ENCODE measurements around the gene PCSK6. TPM values are rescaled to one million over a fixed set of nuclear protein-coding genes. Genes with fewer than 3 reads are reported as not detected.
A peak's percentile ranks its signal among the peaks of the same experiment; 100 is the strongest.

Gene PCSK6
- total RNA-seq, 5 donors from 2014 or later (not counting 1 experiment from before 2014, with no cell fraction given) = 0.16 to 2.2 (median 1.3) TPM

DNA sequence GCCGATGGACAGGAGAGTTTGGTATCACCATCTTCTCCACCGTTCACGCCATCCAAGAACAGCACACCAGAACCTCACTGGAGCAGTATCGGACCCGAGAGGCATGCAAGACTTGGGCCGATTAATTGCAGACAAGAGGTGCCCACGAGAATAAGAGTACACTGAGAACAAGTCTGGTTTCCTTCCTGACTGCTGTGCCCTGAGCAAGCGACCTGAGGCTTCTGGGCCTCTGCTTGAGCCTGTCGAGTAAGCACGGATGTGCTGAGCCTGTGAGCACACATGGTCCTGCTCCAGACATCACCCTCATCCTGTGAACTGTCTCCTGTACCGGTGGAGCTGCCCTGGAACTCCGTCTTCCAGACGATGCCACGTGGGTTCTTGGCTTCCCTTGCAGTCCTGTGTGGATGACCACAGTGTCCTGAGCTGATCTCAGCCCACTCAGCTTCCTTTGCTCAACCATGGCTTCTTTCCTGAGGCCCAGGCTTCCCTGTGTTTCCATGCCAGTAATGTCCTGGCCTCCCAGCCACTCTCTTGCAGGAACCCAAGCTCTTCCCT is 160.1 kb downstream of the PCSK6 start:
- Histone ChIP-seq H3K4me3 (ENCODE audit: control insufficient read depth in 1 of 2, extremely low read depth in 1 of 2, low read length in 1 of 2) (no peak overlapping the region), H3K27ac (ENCODE audit: low read length) (no peak overlapping the region), H3K27me3 (replicated peaks in 1 of 2; ENCODE audit: control insufficient read depth in 2 of 2, extremely low read depth in 1 of 2, insufficient read depth in 2 of 2, low read length in 1 of 2) (peaks cover 0 to 49% of the 10 kb centered on the region in 2 experiments), H3K36me3 (ENCODE audit: control insufficient read depth in 2 of 2, extremely low read depth in 1 of 2, insufficient read depth in 1 of 2, low read length in 1 of 2) (no peaks in the 10 kb centered on the region), H3K9me3 (no peaks in the 10 kb centered on the region), H3K4me1 (ENCODE audit: control insufficient read depth in 1 of 2, extremely low read depth in 1 of 2, insufficient read depth in 2 of 2, low read length in 2 of 2) (peaks cover 0 to 20% of the 10 kb centered on the region in 2 experiments)
- WGBS (ENCODE audit: insufficient coverage) = 72% methylated on average over 14 of the region's 14 CpGs
- peaks cover 4 to 36% of the 10 kb centered on the region in 2 donors for H3K27me3 Mint-ChIP-seq
- ATAC-seq (replicated peaks in 1 of 4) = no peak
- no peak overlapping the region for H3K27ac Mint-ChIP-seq
- ChIA-PET POLR2A (no interaction called here), CTCF (no interaction called here)
- DNase-seq = no peak
- peaks cover 0 to 7% (median 3%) of the 10 kb centered on the region in 3 donors for H3K9me3 Mint-ChIP-seq
- H3K4me1 Mint-ChIP-seq = peaks cover 13 to 18% (median 13%) of the 10 kb centered on the region in 3 donors
- H3K36me3 Mint-ChIP-seq = no peaks in the 10 kb centered on the region
- no peak overlapping the region for H3K4me3 Mint-ChIP-seq

DNA sequence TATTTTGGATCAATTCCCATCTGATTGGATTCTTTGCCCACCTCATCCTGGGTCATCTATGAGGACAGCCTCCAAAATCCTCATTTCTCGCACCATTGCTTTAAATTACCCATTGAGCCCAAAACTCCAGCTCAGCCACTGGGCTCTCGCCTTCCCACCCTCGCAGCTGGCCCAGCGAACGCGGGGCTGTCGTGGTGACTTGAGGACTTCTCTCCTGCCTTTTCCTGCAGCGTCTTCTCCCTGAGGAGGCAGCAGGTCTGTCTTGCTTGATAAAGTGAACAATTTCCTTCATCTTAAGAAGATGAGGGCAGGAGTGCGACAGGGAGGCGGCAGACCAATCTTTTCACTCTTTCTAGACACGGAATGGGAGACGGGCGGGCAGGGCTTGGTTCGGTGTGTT is 161.5 kb downstream of the PCSK6 start:
- no peak overlapping the region for H3K27ac ChIP-seq (ENCODE audit: low read length)
- ChIA-PET CTCF (no interaction called here), POLR2A (no interaction called here)
- no peak overlapping the region for H3K27ac Mint-ChIP-seq
- DNase-seq (no peak), ATAC-seq (replicated peaks in 1 of 4) (no peak)
- no peaks in the 10 kb centered on the region for H3K36me3 ChIP-seq (ENCODE audit: control insufficient read depth in 2 of 2, extremely low read depth in 1 of 2, insufficient read depth in 1 of 2, low read length in 1 of 2)
- H3K4me1 Mint-ChIP-seq = peaks cover 4 to 8% (median 4%) of the 10 kb centered on the region in 3 donors
- peaks cover 0 to 1% (median 0%) of the 10 kb centered on the region in 3 donors for H3K9me3 Mint-ChIP-seq
- H3K27me3 Mint-ChIP-seq = peaks cover 8 to 44% of the 10 kb centered on the region in 2 donors
- no peak overlapping the region for H3K4me3 Mint-ChIP-seq
- H3K36me3 Mint-ChIP-seq = no peaks in the 10 kb centered on the region
- H3K4me3 ChIP-seq (ENCODE audit: control insufficient read depth in 1 of 2, extremely low read depth in 1 of 2, low read length in 1 of 2) = no peak overlapping the region
- 80% methylated on average over 12 of the region's 14 CpGs for WGBS (ENCODE audit: insufficient coverage)
- no peaks in the 10 kb centered on the region for H3K9me3 ChIP-seq
- H3K27me3 ChIP-seq (replicated peaks in 1 of 2; ENCODE audit: control insufficient read depth in 2 of 2, extremely low read depth in 1 of 2, insufficient read depth in 2 of 2, low read length in 1 of 2) = peaks cover 0 to 56% of the 10 kb centered on the region in 2 experiments
- H3K4me1 ChIP-seq (ENCODE audit: control insufficient read depth in 1 of 2, extremely low read depth in 1 of 2, insufficient read depth in 2 of 2, low read length in 2 of 2) = peaks cover 0 to 9% of the 10 kb centered on the region in 2 experiments

DNA sequence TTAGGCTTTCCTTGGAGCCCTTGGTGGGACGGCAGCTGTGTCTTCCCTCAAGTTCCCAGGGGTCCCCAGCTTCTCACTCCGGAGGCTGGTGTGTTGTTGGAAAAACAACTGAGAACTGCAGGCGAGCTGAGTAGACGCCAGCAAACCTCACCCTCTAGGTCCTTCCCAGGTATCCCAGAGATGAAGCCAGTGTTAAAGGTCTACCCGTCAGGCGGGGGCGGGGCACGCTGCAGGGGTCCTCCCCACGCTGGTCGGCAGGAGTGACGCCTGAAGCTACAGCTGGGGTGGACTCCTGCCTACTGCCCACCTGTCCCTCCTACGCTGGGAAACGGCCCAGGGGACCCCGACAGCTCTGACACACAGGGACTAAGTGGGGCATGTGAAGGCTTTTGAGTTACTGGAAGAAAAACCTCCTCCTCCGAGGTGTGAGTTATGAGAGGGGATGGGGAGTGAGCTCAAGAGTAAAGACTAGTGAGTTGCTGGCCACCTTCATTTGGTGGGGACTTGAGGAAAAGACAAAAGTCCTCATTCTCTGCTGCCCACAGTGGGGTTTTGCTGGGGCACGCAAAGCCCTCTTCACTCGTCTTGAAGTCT is 162.3 kb downstream of the PCSK6 start:
- no peak overlapping the region for H3K4me3 ChIP-seq (ENCODE audit: control insufficient read depth in 1 of 2, extremely low read depth in 1 of 2, low read length in 1 of 2)
- CTCF ChIA-PET = interaction anchor here in 1 of 2 donors (0.5 kb wide), 1 partner anchor 27 kb away, joined by 3 read pairs; no protein-coding TSS in a partner anchor
- no peaks in the 10 kb centered on the region for H3K9me3 Mint-ChIP-seq

DNA sequence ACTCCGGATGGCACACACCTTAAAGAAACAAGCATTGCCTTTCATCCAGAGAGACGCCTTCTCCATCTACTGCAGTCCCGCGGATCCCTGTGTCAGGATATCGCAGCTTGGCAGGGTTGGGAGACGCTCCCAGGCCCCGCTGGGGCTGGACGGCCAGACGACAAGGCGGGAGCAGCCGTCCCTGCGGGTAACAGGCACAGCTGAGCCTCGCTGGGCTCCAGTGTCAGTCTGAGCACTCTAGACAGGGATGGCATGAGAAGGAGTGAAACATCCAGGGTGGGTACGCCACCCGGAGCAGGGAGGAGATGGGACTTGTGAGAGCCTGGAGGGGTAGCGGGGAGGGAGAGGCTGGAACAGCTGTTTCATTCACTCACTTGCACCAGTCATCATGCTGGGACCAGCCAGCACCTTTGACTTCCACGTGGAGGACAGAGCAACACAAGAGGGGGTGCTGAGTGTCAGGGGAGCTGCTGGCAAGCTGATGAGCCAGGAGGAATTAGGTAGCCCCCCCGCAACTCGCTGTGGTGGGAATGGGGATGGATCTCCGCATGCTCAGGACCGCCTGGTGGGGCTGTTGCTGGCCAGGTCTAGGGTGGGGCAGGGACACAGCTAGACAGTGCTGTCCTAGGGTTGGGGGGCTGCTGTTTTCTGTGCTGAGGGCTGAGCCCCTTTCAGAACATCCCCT is 162.9 kb downstream of the PCSK6 start:
- no peaks in the 10 kb centered on the region for H3K4me1 ChIP-seq (ENCODE audit: control insufficient read depth in 1 of 2, extremely low read depth in 1 of 2, insufficient read depth in 2 of 2, low read length in 2 of 2)
- H3K9me3 Mint-ChIP-seq = no peaks in the 10 kb centered on the region
- peaks cover 0 to 61% of the 10 kb centered on the region in 2 experiments for H3K27me3 ChIP-seq (replicated peaks in 1 of 2; ENCODE audit: control insufficient read depth in 2 of 2, extremely low read depth in 1 of 2, insufficient read depth in 2 of 2, low read length in 1 of 2)
- CTCF ChIA-PET = no interaction called here
- no peaks in the 10 kb centered on the region for H3K36me3 Mint-ChIP-seq
- no peak overlapping the region for H3K4me3 Mint-ChIP-seq
- ATAC-seq (replicated peaks in 1 of 4) (no peak), DNase-seq (peak in 1 of 35 experiments; percentile 14)
- no peaks in the 10 kb centered on the region for H3K9me3 ChIP-seq
- H3K36me3 ChIP-seq (ENCODE audit: control insufficient read depth in 2 of 2, extremely low read depth in 1 of 2, insufficient read depth in 1 of 2, low read length in 1 of 2) = no peaks in the 10 kb centered on the region
- no peak overlapping the region for H3K4me3 ChIP-seq (ENCODE audit: control insufficient read depth in 1 of 2, extremely low read depth in 1 of 2, low read length in 1 of 2)
- POLR2A ChIA-PET = no interaction called here
- H3K27ac ChIP-seq (ENCODE audit: low read length) = no peak overlapping the region
- 78% methylated on average over 17 of the region's 21 CpGs for WGBS (ENCODE audit: insufficient coverage)
- H3K27me3 Mint-ChIP-seq = peaks cover 12 to 49% of the 10 kb centered on the region in 2 donors
- H3K4me1 Mint-ChIP-seq = no peaks in the 10 kb centered on the region
- H3K27ac Mint-ChIP-seq = no peak overlapping the region

More for the DNA sequence above, 162.3 kb downstream of the PCSK6 start:
- H3K27ac ChIP-seq (ENCODE audit: low read length) = no peak overlapping the region
- Mint-ChIP-seq H3K27me3 (peaks cover 8 to 44% of the 10 kb centered on the region in 2 donors), H3K36me3 (no peaks in the 10 kb centered on the region), H3K4me1 (peaks cover 0 to 1% (median under 1%) of the 10 kb centered on the region in 3 donors), H3K27ac (no peak overlapping the region), H3K4me3 (no peak overlapping the region)
- H3K36me3 ChIP-seq (ENCODE audit: control insufficient read depth in 2 of 2, extremely low read depth in 1 of 2, insufficient read depth in 1 of 2, low read length in 1 of 2) = no peaks in the 10 kb centered on the region
- WGBS (ENCODE audit: insufficient coverage) = 81% methylated on average over 8 of the region's 17 CpGs
- peaks cover 0 to 59% of the 10 kb centered on the region in 2 experiments for H3K27me3 ChIP-seq (replicated peaks in 1 of 2; ENCODE audit: control insufficient read depth in 2 of 2, extremely low read depth in 1 of 2, insufficient read depth in 2 of 2, low read length in 1 of 2)
- no peak for DNase-seq
- peaks cover 0 to 1% of the 10 kb centered on the region in 2 experiments for H3K4me1 ChIP-seq (ENCODE audit: control insufficient read depth in 1 of 2, extremely low read depth in 1 of 2, insufficient read depth in 2 of 2, low read length in 2 of 2)
- no peaks in the 10 kb centered on the region for H3K9me3 ChIP-seq
- POLR2A ChIA-PET = no interaction called here
- no peak for ATAC-seq (replicated peaks in 1 of 4)

DNA sequence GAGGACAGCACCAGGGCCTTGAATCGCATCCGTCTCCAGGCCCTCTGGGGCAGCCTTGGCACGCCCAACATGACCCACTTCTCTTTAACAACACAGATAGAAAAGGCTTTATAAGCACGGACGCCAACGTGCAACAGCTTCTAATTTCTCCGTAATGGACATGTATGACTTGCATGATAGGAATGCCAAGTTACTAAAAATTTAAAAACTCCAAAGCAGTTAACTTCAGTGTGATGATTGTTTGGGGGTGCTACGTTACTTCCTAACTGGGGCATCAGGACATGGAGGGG is 163.5 kb downstream of the PCSK6 start:
- POLR2A ChIA-PET = no interaction called here
- CTCF ChIA-PET = no interaction called here

DNA sequence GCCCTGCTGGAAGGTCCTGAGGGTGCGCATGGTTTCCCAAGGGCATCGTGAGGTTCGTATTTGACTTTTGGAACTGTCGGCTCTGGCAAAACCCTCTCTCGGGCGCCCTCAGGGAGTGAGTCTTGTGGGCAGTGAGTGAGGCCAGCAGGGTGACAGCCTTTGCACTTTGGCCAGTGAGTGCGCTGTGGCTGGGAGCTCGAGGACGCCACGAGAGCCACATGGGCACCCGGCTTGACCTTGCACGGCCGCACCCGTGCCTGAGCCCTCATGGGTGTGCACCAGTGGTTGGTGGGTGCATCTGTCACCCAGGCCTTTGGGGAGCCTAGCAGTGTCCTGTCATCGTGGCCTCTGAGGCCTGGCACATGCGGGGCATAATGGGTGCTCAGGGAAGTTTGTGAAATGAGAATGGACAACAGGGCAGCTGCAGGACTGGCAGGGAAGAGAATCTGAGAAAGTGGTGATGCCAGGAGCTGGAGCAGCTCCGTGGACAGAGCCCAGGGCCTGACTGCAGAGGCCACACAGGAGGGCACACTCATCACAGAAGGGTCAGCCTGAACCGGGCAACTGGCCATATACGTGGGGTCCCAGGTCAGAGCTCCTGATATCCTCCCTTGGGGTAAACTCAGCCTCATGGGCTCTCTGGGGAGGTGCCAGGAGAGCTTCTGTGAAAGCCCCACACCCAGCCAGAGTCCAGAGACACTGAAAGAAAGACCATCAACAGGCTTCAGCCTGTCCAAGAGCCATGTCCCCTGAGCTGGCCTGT is 164.1 kb downstream of the PCSK6 start:
- POLR2A ChIA-PET = no interaction called here
- no peaks in the 10 kb centered on the region for H3K36me3 Mint-ChIP-seq
- Histone ChIP-seq H3K4me1 (ENCODE audit: control insufficient read depth in 1 of 2, extremely low read depth in 1 of 2, insufficient read depth in 2 of 2, low read length in 2 of 2) (peaks cover 3 to 8% of the 10 kb centered on the region in 2 experiments), H3K4me3 (ENCODE audit: control insufficient read depth in 1 of 2, extremely low read depth in 1 of 2, low read length in 1 of 2) (no peak overlapping the region), H3K9me3 (no peaks in the 10 kb centered on the region), H3K27me3 (replicated peaks in 1 of 2; ENCODE audit: control insufficient read depth in 2 of 2, extremely low read depth in 1 of 2, insufficient read depth in 2 of 2, low read length in 1 of 2) (peaks cover 0 to 65% of the 10 kb centered on the region in 2 experiments), H3K36me3 (ENCODE audit: control insufficient read depth in 2 of 2, extremely low read depth in 1 of 2, insufficient read depth in 1 of 2, low read length in 1 of 2) (no peaks in the 10 kb centered on the region), H3K27ac (ENCODE audit: low read length) (no peak overlapping the region)
- no peak overlapping the region for H3K27ac Mint-ChIP-seq
- no peak overlapping the region for H3K4me3 Mint-ChIP-seq
- WGBS (ENCODE audit: insufficient coverage) = 87% methylated on average over 18 of the region's 19 CpGs
- peaks cover 13 to 53% of the 10 kb centered on the region in 2 donors for H3K27me3 Mint-ChIP-seq
- H3K9me3 Mint-ChIP-seq = no peaks in the 10 kb centered on the region
- H3K4me1 Mint-ChIP-seq = peaks cover 9 to 10% (median 9%) of the 10 kb centered on the region in 3 donors
- CTCF ChIA-PET = interaction anchor here in 1 of 2 donors (0.6 kb wide), 1 partner anchor 25 kb away, joined by 3 read pairs; no protein-coding TSS in a partner anchor
- DNase-seq (peak in 1 of 35 experiments; percentile 14), ATAC-seq (replicated peaks in 1 of 4) (no peak)

More for the DNA sequence above, 163.5 kb downstream of the PCSK6 start:
- Mint-ChIP-seq H3K27me3 (peaks cover 13 to 53% of the 10 kb centered on the region in 2 donors), H3K4me3 (no peak overlapping the region), H3K36me3 (no peaks in the 10 kb centered on the region), H3K4me1 (peaks cover 4% of the 10 kb centered on the region in 3 donors), H3K9me3 (no peaks in the 10 kb centered on the region), H3K27ac (no peak overlapping the region)
- 86% methylated on average over 1 of the region's 8 CpGs for WGBS (ENCODE audit: insufficient coverage)
- Histone ChIP-seq H3K27me3 (replicated peaks in 1 of 2; ENCODE audit: control insufficient read depth in 2 of 2, extremely low read depth in 1 of 2, insufficient read depth in 2 of 2, low read length in 1 of 2) (peaks cover 0 to 62% of the 10 kb centered on the region in 2 experiments), H3K9me3 (no peaks in the 10 kb centered on the region), H3K4me3 (ENCODE audit: control insufficient read depth in 1 of 2, extremely low read depth in 1 of 2, low read length in 1 of 2) (no peak overlapping the region), H3K4me1 (ENCODE audit: control insufficient read depth in 1 of 2, extremely low read depth in 1 of 2, insufficient read depth in 2 of 2, low read length in 2 of 2) (peaks cover under 1 to 3% of the 10 kb centered on the region in 2 experiments), H3K36me3 (ENCODE audit: control insufficient read depth in 2 of 2, extremely low read depth in 1 of 2, insufficient read depth in 1 of 2, low read length in 1 of 2) (no peaks in the 10 kb centered on the region), H3K27ac (ENCODE audit: low read length) (no peak overlapping the region)
- DNase-seq = no peak
- no peak for ATAC-seq (replicated peaks in 1 of 4)
